ENCODE results near the gene HSPBP1. TPM values are rescaled to one million over a fixed set of nuclear protein-coding genes. Genes with fewer than 3 reads are reported as not detected.

Gene HSPBP1
- total and polyA plus RNA-seq, 4 donors, result 9.4 to 31.6 (median 13.5) TPM

- Histone ChIP-seq H3K36me3 (ENCODE audit: control insufficient read depth in 4 of 4, insufficient read depth in 3 of 4, low read depth in 1 of 4, low read length in 3 of 4) (no peaks in the 10 kb centered on the region), H3K9me3 (ENCODE audit: control insufficient read depth in 4 of 4, low read length in 3 of 4) (peaks cover 0 to 4% (median 1%) of the 10 kb centered on the region in 4 donors), H3K27ac (ENCODE audit: low read depth in 1 of 2, low read length in 2 of 2) (no peak overlapping the region), H3K9ac (ENCODE audit: low read depth in 1 of 2, low read length in 2 of 2) (no peak overlapping the region), H3K4me3 (ENCODE audit: low read depth in 1 of 3, low read length in 3 of 3) (no peak overlapping the region), H3K27me3 (ENCODE audit: control insufficient read depth in 4 of 4, insufficient read depth in 4 of 4, low read length in 3 of 4) (peaks cover 0 to 2% (median under 1%) of the 10 kb centered on the region in 4 donors), H3K4me1 (ENCODE audit: control insufficient read depth in 4 of 4, insufficient read depth in 4 of 4, low read length in 3 of 4) (no peaks in the 10 kb centered on the region)
- TF ChIP-seq CTCF (IDR thresholded peaks at IDR 0.05; ENCODE audit: low read depth, low read length, missing input control) (no peak), GABPA (IDR thresholded peaks at IDR 0.05 in 1 of 2, conservative IDR thresholded peaks at IDR 0.05 in 1 of 2) (no peak), MAX (IDR thresholded peaks at IDR 0.05) (no peak), FOXA2 (IDR thresholded peaks at IDR 0.05) (no peak), TAF1 (conservative IDR thresholded peaks at IDR 0.05) (no peak)
- no peak for DNase-seq (ENCODE audit: low spot score)
- WGBS, result 84% methylated on average over 8 of the region's 8 CpGs
Observed at GRCh38 chr19:55316646-55317045, 36.7 kb upstream of the HSPBP1 start.

- H3K27me3 ChIP-seq (ENCODE audit: control insufficient read depth in 4 of 4, insufficient read depth in 4 of 4, low read length in 3 of 4), result peaks cover 0 to 4% (median under 1%) of the 10 kb centered on the region in 4 donors
- no peak overlapping the region for H3K9ac ChIP-seq (ENCODE audit: low read depth in 1 of 2, low read length in 2 of 2)
- no peak for TF ChIP-seq MAX (IDR thresholded peaks at IDR 0.05)
- TF ChIP-seq JUND (IDR thresholded peaks at IDR 0.05), result no peak
- TF ChIP-seq ZBTB33 (IDR thresholded peaks at IDR 0.05), result no peak
- no peak for TF ChIP-seq ATF3 (IDR thresholded peaks at IDR 0.05)
- no peak for TF ChIP-seq FOXA2 (IDR thresholded peaks at IDR 0.05)
- TF ChIP-seq GABPA (IDR thresholded peaks at IDR 0.05 in 1 of 2, conservative IDR thresholded peaks at IDR 0.05 in 1 of 2), result no peak
- TF ChIP-seq REST (IDR thresholded peaks at IDR 0.05), result no peak
- H3K27ac ChIP-seq (ENCODE audit: low read depth in 1 of 2, low read length in 2 of 2), result no peak overlapping the region
- no peaks in the 10 kb centered on the region for H3K36me3 ChIP-seq (ENCODE audit: control insufficient read depth in 4 of 4, insufficient read depth in 3 of 4, low read depth in 1 of 4, low read length in 3 of 4)
- H3K4me1 ChIP-seq (ENCODE audit: control insufficient read depth in 4 of 4, insufficient read depth in 4 of 4, low read length in 3 of 4), result no peaks in the 10 kb centered on the region
- no peak for DNase-seq (ENCODE audit: low spot score)
- H3K4me3 ChIP-seq (ENCODE audit: low read depth in 1 of 3, low read length in 3 of 3), result no peak overlapping the region
- peaks cover 0 to 4% (median 1%) of the 10 kb centered on the region in 4 donors for H3K9me3 ChIP-seq (ENCODE audit: control insufficient read depth in 4 of 4, low read length in 3 of 4)
- 84% methylated on average over 13 of the region's 13 CpGs for WGBS
Observed at GRCh38 chr19:55315956-55316525, 36.1 kb upstream of the HSPBP1 start.
